AG04450 (cell line): ENCODE data around the gene MAPRE3. TPM values are rescaled to one million over a fixed set of nuclear protein-coding genes. Genes with fewer than 3 reads are reported as not detected.
A peak's percentile ranks its signal among the peaks of the same experiment; 100 is the strongest.
"Not testable (repeated sequence)": the region's sequence is repeated elsewhere in the genome, so short reads cannot be mapped to it uniquely, and the experiment has no call there.

Source experiments
- CTCF ChIA-PET: fragments of 300-600, 350-600 bp; formaldehyde crosslinking; extraction: SDS; loops from one replicate; lab custom pipeline; 2022; ENCODE audit warnings: antibody characterized with exemption, inconsistent platforms; lab: Charles Lee
- POLR2A ChIA-PET: fragments of 350-600 bp; formaldehyde crosslinking; extraction: SDS; loops from one replicate; lab custom pipeline; 2021; ENCODE audit warnings: antibody characterized with exemption, inconsistent platforms; lab: Yijun Ruan, JAX
- DNase-seq: peaks from one replicate; pipeline ENCODE4 v3.0.0-alpha.2; 2011; ENCODE audit warnings: low read depth, low spot score
- H3K27ac ChIP-seq: one replicate; pipeline ENCODE4 v1.5.1; 2012; ENCODE audit warnings: low read depth, low read length, control low read depth
- H3K27me3 ChIP-seq: one replicate; pipeline ENCODE4 v1.6.0; 2012; ENCODE audit warnings: low read length; ENCODE audit not compliant: control insufficient read depth, insufficient read depth
- H3K4me3 ChIP-seq: 2 replicates; pipeline ENCODE4 v1.5.1; 2011; ENCODE audit warnings: mild to moderate bottlenecking, low read depth, low read length, control low read depth
- H3K9me3 ChIP-seq: 2 replicates; pipeline ENCODE4 v1.5.1; 2012; ENCODE audit warnings: low read length; ENCODE audit not compliant: control insufficient read depth, insufficient read depth
- polyA minus RNA-seq: library from RNA; depleted of rRNA, polyadenylated mRNA; stranded (reverse); fragments of >200 nt; gene quantifications from 2 replicates; pipeline ENCODE4 v1.2.3, GENCODE V29; 2011; rRNA and poly(A)+ RNA removed
- polyA plus RNA-seq: library from polyadenylated mRNA; depleted of rRNA; stranded (reverse); fragments of >200 nt; gene quantifications from 2 replicates; pipeline ENCODE4 v1.2.3, GENCODE V29; 2011; rRNA removed
- TF ChIP-seq, protein P1 (sequence below): IDR thresholded peaks from 2 replicates; pipeline ENCODE4 v1.5.1; 2011; ENCODE audit warnings: low read depth, low read length, control low read depth, inconsistent platforms

MAPRE3 gene
- polyA plus RNA-seq (16.4 and 16.8 TPM in 2 replicates), polyA minus RNA-seq (11.8 and 15.0 TPM in 2 replicates)

DNA sequence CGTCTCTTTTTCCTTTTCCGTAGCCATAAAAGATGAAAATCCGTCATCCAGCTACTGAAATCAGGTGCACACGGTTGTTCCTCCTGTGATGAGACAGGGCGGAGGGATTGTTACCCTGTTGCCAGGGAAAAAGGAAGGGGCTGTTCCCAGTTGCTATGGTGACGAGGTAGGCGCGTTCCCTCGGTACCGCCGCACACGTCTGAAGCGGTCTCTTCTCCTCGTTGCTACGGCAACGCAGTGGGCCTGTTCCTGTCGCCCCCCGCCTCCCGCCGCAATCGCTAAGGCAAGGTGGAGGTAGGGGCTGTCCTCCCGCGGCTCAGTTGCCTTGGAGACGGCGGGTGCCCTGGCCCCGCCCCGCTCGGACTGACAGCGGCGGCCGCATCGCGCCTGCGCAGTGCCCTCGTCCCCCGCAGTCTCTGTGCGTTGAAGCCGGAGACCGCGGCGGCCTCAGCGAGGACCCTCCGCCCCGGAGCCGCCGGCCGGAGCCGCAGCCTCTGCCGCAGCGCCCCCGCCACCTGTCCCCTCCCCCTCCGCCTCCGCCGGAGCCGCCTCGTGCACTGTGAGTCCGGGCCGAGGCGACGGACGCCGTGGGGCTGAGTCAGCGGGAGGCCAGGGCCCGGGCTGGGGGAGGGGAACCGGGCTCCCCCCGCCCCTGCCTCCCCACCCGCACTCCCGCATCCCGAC is at the start of gene MAPRE3:
Gene MAPRE3, plus strand, starts transcription at position 394 of the 684 bp plus-strand sequence. CDS start 51,582 bp downstream, outside the sequence.
- Histone ChIP-seq H3K9me3 (no peaks in the 10 kb centered on the region), H3K4me3 (peak within 1 kb of the TSS; percentile 86), H3K27ac (peak within 1 kb of the TSS; percentile 31), H3K27me3 (no peaks in the 10 kb centered on the region)
- ChIA-PET POLR2A (no interaction called here), CTCF (interaction anchor here (0.7 to 1.0 kb wide), 3 partner anchors 9 to 333 kb away, joined by 3 to 4 read pairs (median 3); no protein-coding TSS in a partner anchor)
- TF ChIP-seq, protein P1, sequence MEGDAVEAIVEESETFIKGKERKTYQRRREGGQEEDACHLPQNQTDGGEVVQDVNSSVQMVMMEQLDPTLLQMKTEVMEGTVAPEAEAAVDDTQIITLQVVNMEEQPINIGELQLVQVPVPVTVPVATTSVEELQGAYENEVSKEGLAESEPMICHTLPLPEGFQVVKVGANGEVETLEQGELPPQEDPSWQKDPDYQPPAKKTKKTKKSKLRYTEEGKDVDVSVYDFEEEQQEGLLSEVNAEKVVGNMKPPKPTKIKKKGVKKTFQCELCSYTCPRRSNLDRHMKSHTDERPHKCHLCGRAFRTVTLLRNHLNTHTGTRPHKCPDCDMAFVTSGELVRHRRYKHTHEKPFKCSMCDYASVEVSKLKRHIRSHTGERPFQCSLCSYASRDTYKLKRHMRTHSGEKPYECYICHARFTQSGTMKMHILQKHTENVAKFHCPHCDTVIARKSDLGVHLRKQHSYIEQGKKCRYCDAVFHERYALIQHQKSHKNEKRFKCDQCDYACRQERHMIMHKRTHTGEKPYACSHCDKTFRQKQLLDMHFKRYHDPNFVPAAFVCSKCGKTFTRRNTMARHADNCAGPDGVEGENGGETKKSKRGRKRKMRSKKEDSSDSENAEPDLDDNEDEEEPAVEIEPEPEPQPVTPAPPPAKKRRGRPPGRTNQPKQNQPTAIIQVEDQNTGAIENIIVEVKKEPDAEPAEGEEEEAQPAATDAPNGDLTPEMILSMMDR: no peak
- DNase-seq: no peak

DNA sequence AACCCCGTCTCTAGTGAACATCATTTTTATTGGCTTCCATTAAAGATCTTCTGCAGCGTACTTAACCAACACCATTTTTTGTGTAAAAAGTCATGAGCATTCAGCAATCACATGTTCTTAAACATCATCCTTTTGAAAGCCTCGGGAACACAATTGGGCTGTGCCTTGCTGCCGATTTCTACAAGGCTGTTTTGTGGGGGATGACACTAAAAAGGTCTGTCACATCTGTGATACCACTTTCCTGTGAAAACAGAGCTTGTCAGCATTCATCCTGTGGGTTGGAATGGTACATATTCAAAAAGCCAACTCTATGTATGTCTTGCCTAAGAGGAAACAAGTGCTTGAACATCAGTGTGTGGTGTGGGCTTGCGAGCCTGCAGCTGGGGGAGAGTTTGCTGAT is 49.1 kb upstream of the MAPRE3 start:
- Histone ChIP-seq H3K4me3 (no peak overlapping the region), H3K27me3 (peaks cover 35% of the 10 kb centered on the region), H3K27ac (no peak overlapping the region), H3K9me3 (no peaks in the 10 kb centered on the region)
- POLR2A ChIA-PET: no interaction called here
- CTCF ChIA-PET: interaction anchor here (2.4 kb wide), 1 partner anchor 75 kb away, joined by 14 read pairs; no protein-coding TSS in a partner anchor
- DNase-seq: no peak
- TF ChIP-seq, protein P1: no peak

DNA sequence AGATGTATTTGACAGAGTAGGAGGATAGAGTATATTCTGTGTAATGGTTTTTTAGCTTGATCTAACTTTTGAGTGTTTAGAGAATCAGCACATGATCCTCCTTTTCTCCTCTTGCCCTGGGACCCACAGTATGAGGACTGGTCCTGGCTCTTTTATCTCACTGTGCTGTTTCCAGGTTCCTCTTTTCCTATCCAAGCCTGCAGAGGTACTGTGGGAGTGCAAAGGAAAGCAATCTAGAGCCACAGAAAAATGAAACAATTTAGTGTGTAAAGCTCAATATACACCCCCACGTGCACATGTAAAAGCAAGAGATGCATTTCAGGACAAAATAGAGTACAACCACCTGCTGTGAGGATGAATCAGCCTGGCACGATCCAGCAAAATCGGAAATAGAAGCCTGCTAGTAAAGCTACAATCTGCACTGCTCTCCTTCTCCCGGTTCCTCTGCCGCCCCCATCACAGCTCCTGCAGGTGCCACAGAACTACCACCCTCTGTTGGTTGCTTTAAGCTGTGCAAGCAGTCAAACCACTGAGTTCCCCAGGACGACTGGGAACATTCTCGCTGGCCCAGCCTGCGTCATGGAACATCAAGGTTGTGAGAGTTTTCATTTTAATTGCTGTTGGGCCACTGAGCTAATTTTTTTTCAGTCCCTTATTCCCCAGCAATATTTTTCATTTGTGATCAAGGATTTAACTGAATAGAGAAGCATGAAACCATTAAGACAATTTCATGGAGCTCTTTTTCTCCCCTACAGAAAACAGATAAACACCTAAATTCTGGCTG is 47.8 kb upstream of the MAPRE3 start:
- DNase-seq: no peak
- Histone ChIP-seq H3K4me3 (no peak overlapping the region), H3K9me3 (no peaks in the 10 kb centered on the region), H3K27ac (no peak overlapping the region), H3K27me3 (peaks cover 26% of the 10 kb centered on the region)
- ChIA-PET POLR2A (no interaction called here), CTCF (interaction anchor here (0.7 to 2.4 kb wide), 5 partner anchors 10 to 94 kb away, joined by 3 to 14 read pairs (median 3); no protein-coding TSS in a partner anchor)
- TF ChIP-seq, protein P1: peak; percentile 54

DNA sequence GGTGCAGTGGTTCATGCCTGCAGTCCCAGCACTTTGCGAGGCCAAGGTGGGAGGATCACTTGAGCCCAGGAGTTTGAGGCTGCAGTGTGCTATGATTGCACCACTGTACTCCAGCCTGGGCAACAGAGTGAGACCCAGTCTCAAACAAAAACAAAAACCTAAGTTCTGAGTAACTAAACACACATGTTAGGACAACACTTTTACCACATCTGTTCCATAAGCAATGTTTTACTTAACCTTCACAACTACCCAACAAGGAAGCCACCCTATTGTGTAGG is 47.3 kb upstream of the MAPRE3 start:
- POLR2A ChIA-PET, DNase-seq, H3K9me3 ChIP-seq, H3K4me3 ChIP-seq, H3K27ac ChIP-seq: not testable (repeated sequence)
- CTCF ChIA-PET: interaction anchor here (0.7 to 2.4 kb wide), 4 partner anchors 11 to 94 kb away, joined by 3 to 14 read pairs (median 3); no protein-coding TSS in a partner anchor
- peaks cover 26% of the 10 kb centered on the region for H3K27me3 ChIP-seq

DNA sequence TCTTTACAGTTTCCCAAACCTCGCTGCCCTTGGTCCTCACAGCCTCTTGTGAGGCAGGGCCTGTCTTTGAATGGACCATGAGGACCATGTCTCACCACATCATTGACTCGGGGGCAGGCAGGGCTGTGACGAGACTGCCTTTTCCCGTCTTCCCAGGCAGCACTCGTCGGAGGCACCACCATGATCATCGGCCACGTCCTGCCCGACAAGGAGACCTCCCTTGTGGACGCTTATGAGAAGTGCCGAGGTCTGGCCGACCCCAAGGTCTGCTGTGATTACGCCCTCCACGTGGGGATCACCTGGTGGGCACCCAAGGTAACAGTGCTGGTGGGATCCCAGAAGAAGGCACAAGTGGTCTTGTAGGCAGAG is 45.7 kb upstream of the MAPRE3 start:
- ChIA-PET POLR2A (interaction anchor here (0.6 kb wide), 1 partner anchor 17 kb away, joined by 3 read pairs; no protein-coding TSS in a partner anchor), CTCF (no interaction called here)
- TF ChIP-seq, protein P1: no peak
- no peak overlapping the region for H3K27ac ChIP-seq
- no peak overlapping the region for H3K4me3 ChIP-seq
- peaks cover 28% of the 10 kb centered on the region for H3K27me3 ChIP-seq
- DNase-seq: no peak
- no peaks in the 10 kb centered on the region for H3K9me3 ChIP-seq
